Endothelial cell of umbilical vein (primary cell): ENCODE measurements around the gene AFG1L. TPM values are rescaled to one million over a fixed set of nuclear protein-coding genes. Genes with fewer than 3 reads are reported as not detected.

Experiments
- BruUV-seq: library from RNA; stranded (reverse); fragments of 400-500 nt; replicated peaks from 2 replicates; lab custom pipeline; 2021; lab: Mats Ljungman, UMichigan
- CTCF ChIA-PET: fragments of 300-600, 350-600 bp; sonication (Branson Sonifier 250); formaldehyde crosslinking; loops from one replicate; lab custom pipeline; 2021; ENCODE audit warnings: antibody characterized with exemption, inconsistent platforms; lab: Charles Lee
- POLR2A ChIA-PET: fragments of 300-600, 350-600 bp; sonication (Branson Sonifier 250); formaldehyde crosslinking; loops from one replicate; lab custom pipeline; 2021; ENCODE audit warnings: antibody characterized with exemption, inconsistent platforms; lab: Charles Lee
- DNase-seq: peaks from one replicate; pipeline ENCODE4 v3.0.0-alpha.2; 2011; ENCODE audit warnings: low read depth, low spot score
- FAIRE-seq: peaks from 2 replicates; lab custom pipeline; 2011; peaks lifted over from hg19 to GRCh38; lab: Jason Lieb, UNC
- H2AFZ ChIP-seq: 2 replicates; pipeline ENCODE4 v1.6.0; 2012; ENCODE audit warnings: low read depth, low read length, control low read depth, inconsistent platforms
- H3K27ac ChIP-seq: 2 replicates; pipeline ENCODE4 v1.5.1; 2011; ENCODE audit warnings: low read depth, mild to moderate bottlenecking, control low read depth, low read length, moderate library complexity; ENCODE audit not compliant: insufficient read depth
- H3K27me3 ChIP-seq, 2 experiments: 2 replicates each; pipeline versions ENCODE4 v1.6.0 to v1.6.1; 2011; ENCODE audit warnings: low read length in 2 of 2, mixed read lengths in 1 of 2; ENCODE audit not compliant: control insufficient read depth in 2 of 2, insufficient read depth in 2 of 2
- H3K36me3 ChIP-seq, 2 experiments: 2 replicates in 1 of 2; 3 replicates in 1 of 2; pipeline ENCODE4 v1.5.1; 2011; ENCODE audit warnings: low read length in 2 of 2, mild to moderate bottlenecking in 1 of 2, moderate library complexity in 1 of 2; ENCODE audit not compliant: control insufficient read depth in 2 of 2, insufficient read depth in 2 of 2; ENCODE audit errors: extremely low read depth in 1 of 2
- H3K4me1 ChIP-seq: 3 replicates; pipeline ENCODE4 v1.5.1; 2011; ENCODE audit warnings: mild to moderate bottlenecking, low read length; ENCODE audit not compliant: control insufficient read depth, insufficient read depth; ENCODE audit errors: extremely low read depth
- H3K4me2 ChIP-seq: 2 replicates; pipeline ENCODE4 v1.6.1; 2011; ENCODE audit warnings: low read length, control low read depth, mixed read lengths; ENCODE audit not compliant: insufficient read depth
- H3K4me3 ChIP-seq, 3 experiments: fragments of 200-600 bp in 1 of 3; sonication (generic), shearing (Covaris generic) in 1 of 3; replicated peaks in 1 of 3; 2 replicates each; pipeline ENCODE4 v1.5.1; 2011 to 2016; ENCODE audit warnings: control low read depth in 3 of 3, low read length in 3 of 3, mild to moderate bottlenecking in 2 of 3, inconsistent platforms in 1 of 3, low read depth in 1 of 3, moderate library complexity in 1 of 3; ENCODE audit not compliant: insufficient read depth in 1 of 3
- H3K79me2 ChIP-seq: 2 replicates; pipeline ENCODE4 v1.6.0; 2012; ENCODE audit warnings: low read length, inconsistent platforms; ENCODE audit not compliant: control insufficient read depth, insufficient read depth
- H3K9ac ChIP-seq: replicated peaks from 2 replicates; pipeline ENCODE3; 2011; ENCODE audit warnings: low read length, control low read depth; ENCODE audit not compliant: insufficient read depth; ENCODE audit errors: extremely low read depth
- H3K9me1 ChIP-seq: replicated peaks from 3 replicates; pipeline ENCODE4 v1.6.0; 2011; ENCODE audit warnings: mild to moderate bottlenecking, low read length; ENCODE audit not compliant: control insufficient read depth, insufficient read depth; ENCODE audit errors: extremely low read depth
- H3K9me3 ChIP-seq: replicated peaks from 2 replicates; pipeline ENCODE4 v1.5.1; 2012; ENCODE audit warnings: low read length, inconsistent platforms; ENCODE audit not compliant: control insufficient read depth, insufficient read depth
- H4K20me1 ChIP-seq: replicated peaks from 2 replicates; pipeline ENCODE3; 2011; ENCODE audit warnings: mild to moderate bottlenecking, low read length; ENCODE audit not compliant: control insufficient read depth, insufficient read depth; ENCODE audit errors: extremely low read depth
- EZH2 ChIP-seq: IDR thresholded peaks from 2 replicates; pipeline ENCODE4 v1.6.1; 2012; ENCODE audit warnings: borderline replicate concordance, low read depth, mild to moderate bottlenecking, moderate library complexity, low read length, inconsistent platforms; ENCODE audit not compliant: severe bottlenecking
- FOS ChIP-seq: IDR thresholded peaks from 2 replicates; pipeline ENCODE4 v1.6.1; 2011; ENCODE audit warnings: mild to moderate bottlenecking, low read length, moderate library complexity, borderline replicate concordance; ENCODE audit not compliant: insufficient read depth
- GATA2 ChIP-seq: IDR thresholded peaks from 2 replicates; pipeline ENCODE4 v1.7.0; 2011; ENCODE audit warnings: low read depth, mild to moderate bottlenecking, moderate library complexity, mixed read lengths, low read length; ENCODE audit not compliant: insufficient read length, insufficient read depth
- JUN ChIP-seq: IDR thresholded peaks from 2 replicates; pipeline ENCODE4 v1.6.1; 2011; ENCODE audit warnings: borderline replicate concordance, low read depth; ENCODE audit not compliant: insufficient read length, insufficient read depth
- MYC ChIP-seq: IDR thresholded peaks from one replicate; pipeline ENCODE4 v1.6.1; 2011; ENCODE audit warnings: mild to moderate bottlenecking, low read depth, low read length
- POLR2A ChIP-seq: IDR thresholded peaks from 2 replicates; pipeline ENCODE4 v1.6.1; 2012; ENCODE audit warnings: low read depth, mild to moderate bottlenecking, control low read depth, low read length
- POLR2AphosphoS5 ChIP-seq: IDR thresholded peaks from 2 replicates; pipeline ENCODE4 v1.6.1; 2012; ENCODE audit warnings: low read depth, mild to moderate bottlenecking, control low read depth, low read length, moderate library complexity; ENCODE audit not compliant: insufficient read depth
- dilution Hi-C: fragments of 300-500 bp; cut with MboI; formaldehyde crosslinking; loops from one replicate; pipeline ENCODE4 v1.15.0; 2019; ENCODE audit warnings: low sequenced_read_pairs; ENCODE audit not compliant: extremely low pct_ligation_motif_present
- intact Hi-C: fragments of 100-400 bp; cut with micrococcal nuclease; formaldehyde crosslinking; loops from one replicate; pipeline ENCODE4 v1.10.0; 2022
- polyA plus RNA-seq, 4 experiments: library from polyadenylated mRNA; depleted of rRNA in 3 of 4; stranded (reverse) in 3 of 4; unstranded in 1 of 4; fragments of >200 nt; gene quantifications; 2 replicates each; pipeline versions ENCODE4 v1.2.1 to v1.2.3, GENCODE V29; 2011 to 2012; ENCODE audit warnings: missing spikeins in 1 of 4
- total RNA-seq: library from RNA; stranded (reverse); gene quantifications from 2 replicates; pipeline ENCODE4 v1.2.3, GENCODE V29; 2021
- TF ChIP-seq, protein P1 (sequence below), 2 donors: IDR thresholded peaks; 1 replicate in 1 of 2; 2 replicates in 1 of 2; pipeline ENCODE4 v1.5.1; 2011; ENCODE audit warnings: low read length in 2 of 2, mild to moderate bottlenecking in 2 of 2, moderate library complexity in 2 of 2, control low read depth in 1 of 2, inconsistent platforms in 1 of 2, low read depth in 1 of 2; ENCODE audit not compliant: insufficient read depth in 1 of 2; ENCODE audit errors: extremely low read depth in 1 of 2
- TF ChIP-seq, protein P2 (sequence below): IDR thresholded peaks from 2 replicates; pipeline ENCODE4 v1.6.1; 2011; ENCODE audit not compliant: insufficient read depth, insufficient read length

AFG1L gene
- total and polyA plus RNA-seq, 2 donors (not counting 3 experiments of a cell fraction or from before 2014, with no cell fraction given), result 1.0 to 6.2 TPM

DNA sequence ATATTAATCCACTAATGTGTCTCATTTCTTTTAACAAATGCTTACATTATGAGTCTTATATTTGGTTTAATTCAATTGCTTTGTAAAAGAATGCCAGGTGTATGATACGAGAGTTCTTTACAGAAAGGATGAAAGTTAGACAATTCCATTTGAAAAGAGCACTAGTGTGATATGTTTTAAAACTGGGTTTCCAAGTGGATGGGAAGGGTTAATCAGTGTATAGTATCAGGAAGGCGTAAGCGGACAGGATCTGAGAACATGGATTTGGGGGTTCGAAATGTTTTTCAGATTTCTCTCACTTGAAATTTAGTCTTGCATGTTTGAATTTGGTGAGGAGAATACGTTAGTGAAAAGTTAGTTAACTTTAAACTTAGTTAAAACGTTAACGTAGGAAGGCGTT is 268.4 kb downstream of the AFG1L start:
- Histone ChIP-seq H3K4me3 (peak overlapping the region in 1 of 3 experiments; percentile 38), H3K9me1 (no peaks in the 10 kb centered on the region), H3K79me2 (peaks cover 16% of the 10 kb centered on the region), H2AFZ (no peak overlapping the region), H3K36me3 (peaks cover 0 to 2% of the 10 kb centered on the region in 2 experiments), H3K4me1 (peaks cover 46% of the 10 kb centered on the region), H4K20me1 (no peaks in the 10 kb centered on the region), H3K9ac (no peak overlapping the region), H3K4me2 (peak overlapping the region; percentile 35), H3K9me3 (no peaks in the 10 kb centered on the region), H3K27ac (no peak overlapping the region), H3K27me3 (no peaks in the 10 kb centered on the region)
- dilution Hi-C loops, result no loop called here
- intact Hi-C loops, result loop anchor here (2.0 to 10.0 kb wide), 2 partner anchors 446 to 1622 kb away; partner anchors contain the start of gene CDC40
- BruUV-seq, result TSS peak; percentile 2
- ChIA-PET POLR2A (no interaction called here), CTCF (interaction anchor here (1.0 to 3.2 kb wide), 3 partner anchors 9 to 330 kb away, joined by 3 to 14 read pairs (median 4); no protein-coding TSS in a partner anchor)
- no peak for FAIRE-seq
- DNase-seq, result no peak
- TF ChIP-seq, protein P1, sequence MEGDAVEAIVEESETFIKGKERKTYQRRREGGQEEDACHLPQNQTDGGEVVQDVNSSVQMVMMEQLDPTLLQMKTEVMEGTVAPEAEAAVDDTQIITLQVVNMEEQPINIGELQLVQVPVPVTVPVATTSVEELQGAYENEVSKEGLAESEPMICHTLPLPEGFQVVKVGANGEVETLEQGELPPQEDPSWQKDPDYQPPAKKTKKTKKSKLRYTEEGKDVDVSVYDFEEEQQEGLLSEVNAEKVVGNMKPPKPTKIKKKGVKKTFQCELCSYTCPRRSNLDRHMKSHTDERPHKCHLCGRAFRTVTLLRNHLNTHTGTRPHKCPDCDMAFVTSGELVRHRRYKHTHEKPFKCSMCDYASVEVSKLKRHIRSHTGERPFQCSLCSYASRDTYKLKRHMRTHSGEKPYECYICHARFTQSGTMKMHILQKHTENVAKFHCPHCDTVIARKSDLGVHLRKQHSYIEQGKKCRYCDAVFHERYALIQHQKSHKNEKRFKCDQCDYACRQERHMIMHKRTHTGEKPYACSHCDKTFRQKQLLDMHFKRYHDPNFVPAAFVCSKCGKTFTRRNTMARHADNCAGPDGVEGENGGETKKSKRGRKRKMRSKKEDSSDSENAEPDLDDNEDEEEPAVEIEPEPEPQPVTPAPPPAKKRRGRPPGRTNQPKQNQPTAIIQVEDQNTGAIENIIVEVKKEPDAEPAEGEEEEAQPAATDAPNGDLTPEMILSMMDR (IDR thresholded peaks at IDR 0.05; ENCODE audit: extremely low read depth in 1 of 2, insufficient read depth in 1 of 2, low read depth in 1 of 2, low read length in 2 of 2), result no peak
- TF ChIP-seq, protein P2, sequence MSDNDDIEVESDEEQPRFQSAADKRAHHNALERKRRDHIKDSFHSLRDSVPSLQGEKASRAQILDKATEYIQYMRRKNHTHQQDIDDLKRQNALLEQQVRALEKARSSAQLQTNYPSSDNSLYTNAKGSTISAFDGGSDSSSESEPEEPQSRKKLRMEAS, result no peak
- TF ChIP-seq POLR2AphosphoS5 (no peak), GATA2 (no peak), POLR2A (no peak), JUN (no peak), MYC (no peak), FOS (no peak), EZH2 (no peak)
